ENCODE measurements around the gene PTGER1.

GRCh38 chr19:14446336-14447036 is 28.7 kb downstream of the PTGER1 start:
- no peak for TF ChIP-seq CTCF (IDR thresholded peaks at IDR 0.05; ENCODE audit: low read depth, low read length, poor library complexity, severe bottlenecking)
- TF ChIP-seq EZH2phosphoT487 (IDR thresholded peaks at IDR 0.05; ENCODE audit: borderline replicate concordance, low read length): no peak
